ENCODE results near the gene NELL1. TPM values are rescaled to one million over a fixed set of nuclear protein-coding genes. Genes with fewer than 3 reads are reported as not detected.

The NELL1 gene
- total and polyA plus RNA-seq, 2 donors (not counting 3 experiments of a cell fraction or from before 2014, with no cell fraction given) = not detected

DNA sequence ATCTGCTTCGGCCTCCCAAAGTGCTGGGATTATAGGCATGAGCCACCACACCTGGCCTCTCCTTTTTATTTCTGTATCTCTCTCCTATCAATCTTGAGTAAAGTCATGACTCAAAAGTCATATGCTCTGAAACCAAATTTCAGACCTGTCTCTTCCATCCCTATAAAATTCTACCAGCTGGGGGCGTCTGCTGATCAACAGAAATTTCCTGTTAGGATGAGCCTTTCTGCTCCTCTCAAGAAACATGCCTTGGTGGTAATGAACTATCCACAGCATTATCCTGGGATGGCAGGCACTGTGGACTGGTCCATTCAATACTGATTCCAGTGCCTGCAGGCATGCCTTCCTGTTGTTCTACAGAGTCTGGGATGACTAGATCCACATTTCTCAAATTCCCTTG lies 472.6 kb downstream of the NELL1 start:
- H3K9me1 ChIP-seq (replicated peaks; ENCODE audit: control insufficient read depth, extremely low read depth, insufficient read depth, low read length) = no peaks in the 10 kb centered on the region
- TF ChIP-seq MYC (IDR thresholded peaks at IDR 0.05; ENCODE audit: low read depth, low read length) (no peak), FOS (IDR thresholded peaks at IDR 0.05; ENCODE audit: borderline replicate concordance, insufficient read depth, low read length) (no peak)
- H3K9ac ChIP-seq (replicated peaks; ENCODE audit: extremely low read depth, insufficient read depth, low read length) = no peak overlapping the region
- POLR2A ChIA-PET = no interaction called here
- no peak for DNase-seq (ENCODE audit: low read depth, low spot score)
- BruUV-seq (replicated peaks) = no TSS peak
- H3K4me1 ChIP-seq (ENCODE audit: control insufficient read depth, extremely low read depth, insufficient read depth, low read length) = no peaks in the 10 kb centered on the region
- H3K27ac ChIP-seq (ENCODE audit: insufficient read depth, low read depth, low read length) = no peak overlapping the region
- H3K9me3 ChIP-seq (replicated peaks; ENCODE audit: control insufficient read depth, insufficient read depth, low read length) = peaks cover 5% of the 10 kb centered on the region
- H4K20me1 ChIP-seq (replicated peaks; ENCODE audit: control insufficient read depth, extremely low read depth, insufficient read depth, low read length) = no peaks in the 10 kb centered on the region
- intact Hi-C loops (cut with micrococcal nuclease) (no loop called here), dilution Hi-C loops (cut with MboI; ENCODE audit: extremely low pct_ligation_motif_present, low sequenced_read_pairs) (no loop called here)
- no peak overlapping the region for H3K4me2 ChIP-seq (ENCODE audit: insufficient read depth, low read length)
- H3K4me3 ChIP-seq (replicated peaks in 1 of 3; ENCODE audit: insufficient read depth in 1 of 3, low read depth in 1 of 3, low read length in 3 of 3) = no peak overlapping the region
- H3K36me3 ChIP-seq (ENCODE audit: control insufficient read depth in 2 of 2, extremely low read depth in 1 of 2, insufficient read depth in 2 of 2, low read length in 2 of 2) = no peaks in the 10 kb centered on the region
- CTCF ChIA-PET = no interaction called here
- H3K79me2 ChIP-seq (ENCODE audit: control insufficient read depth, insufficient read depth, low read length) = no peaks in the 10 kb centered on the region
- H3K27me3 ChIP-seq (ENCODE audit: control insufficient read depth in 2 of 2, insufficient read depth in 2 of 2, low read length in 2 of 2) = no peaks in the 10 kb centered on the region
- no peak for FAIRE-seq
- H2AFZ ChIP-seq (ENCODE audit: low read depth, low read length) = no peak overlapping the region

DNA sequence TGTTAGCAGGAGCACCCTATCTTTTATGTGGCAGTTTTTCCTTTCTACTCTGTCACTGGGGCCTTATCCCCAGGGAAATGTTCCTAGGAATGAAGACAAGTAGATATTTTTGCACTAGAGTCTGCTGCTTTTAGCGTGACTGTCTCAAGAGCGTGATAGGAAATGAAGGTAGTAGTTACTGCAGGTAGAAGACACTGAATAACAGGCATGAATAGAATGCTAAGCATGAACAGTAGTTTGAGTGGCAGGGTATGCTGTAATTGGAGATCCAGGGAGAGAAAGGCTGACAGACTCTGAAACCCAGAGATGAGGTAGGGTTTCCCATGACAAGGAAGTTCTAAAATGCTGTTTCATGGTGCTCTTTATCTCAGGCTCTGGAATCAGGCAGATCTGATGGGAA lies 475.1 kb downstream of the NELL1 start:
- ChIA-PET POLR2A (no interaction called here), CTCF (no interaction called here)
- no peak overlapping the region for H2AFZ ChIP-seq (ENCODE audit: low read depth, low read length)
- no peak overlapping the region for H3K9ac ChIP-seq (replicated peaks; ENCODE audit: extremely low read depth, insufficient read depth, low read length)
- H3K27ac ChIP-seq (ENCODE audit: insufficient read depth, low read depth, low read length) = no peak overlapping the region
- intact Hi-C loops (cut with micrococcal nuclease) (no loop called here), dilution Hi-C loops (cut with MboI; ENCODE audit: extremely low pct_ligation_motif_present, low sequenced_read_pairs) (no loop called here)
- FAIRE-seq (no peak), DNase-seq (ENCODE audit: low read depth, low spot score) (no peak)
- H3K4me3 ChIP-seq (replicated peaks in 1 of 3; ENCODE audit: insufficient read depth in 1 of 3, low read depth in 1 of 3, low read length in 3 of 3) = no peak overlapping the region
- H3K4me1 ChIP-seq (ENCODE audit: control insufficient read depth, extremely low read depth, insufficient read depth, low read length) = no peaks in the 10 kb centered on the region
- H3K36me3 ChIP-seq (ENCODE audit: control insufficient read depth in 2 of 2, extremely low read depth in 1 of 2, insufficient read depth in 2 of 2, low read length in 2 of 2) = no peaks in the 10 kb centered on the region
- no peaks in the 10 kb centered on the region for H4K20me1 ChIP-seq (replicated peaks; ENCODE audit: control insufficient read depth, extremely low read depth, insufficient read depth, low read length)
- no peaks in the 10 kb centered on the region for H3K27me3 ChIP-seq (ENCODE audit: control insufficient read depth in 2 of 2, insufficient read depth in 2 of 2, low read length in 2 of 2)
- peaks cover 5% of the 10 kb centered on the region for H3K9me3 ChIP-seq (replicated peaks; ENCODE audit: control insufficient read depth, insufficient read depth, low read length)
- BruUV-seq (replicated peaks) = no TSS peak
- no peaks in the 10 kb centered on the region for H3K9me1 ChIP-seq (replicated peaks; ENCODE audit: control insufficient read depth, extremely low read depth, insufficient read depth, low read length)
- H3K4me2 ChIP-seq (ENCODE audit: insufficient read depth, low read length) = no peak overlapping the region
- TF ChIP-seq FOS (IDR thresholded peaks at IDR 0.05; ENCODE audit: borderline replicate concordance, insufficient read depth, low read length) = no peak
- TF ChIP-seq MYC (IDR thresholded peaks at IDR 0.05; ENCODE audit: low read depth, low read length) = no peak
- TF ChIP-seq POLR2AphosphoS5 (IDR thresholded peaks at IDR 0.05; ENCODE audit: insufficient read depth, low read depth, low read length) = no peak
- no peak for TF ChIP-seq JUN (IDR thresholded peaks at IDR 0.05; ENCODE audit: borderline replicate concordance, insufficient read depth, insufficient read length, low read depth)
- TF ChIP-seq, protein P1, sequence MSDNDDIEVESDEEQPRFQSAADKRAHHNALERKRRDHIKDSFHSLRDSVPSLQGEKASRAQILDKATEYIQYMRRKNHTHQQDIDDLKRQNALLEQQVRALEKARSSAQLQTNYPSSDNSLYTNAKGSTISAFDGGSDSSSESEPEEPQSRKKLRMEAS (IDR thresholded peaks at IDR 0.05; ENCODE audit: insufficient read depth, insufficient read length) = no peak
- TF ChIP-seq, protein P2, sequence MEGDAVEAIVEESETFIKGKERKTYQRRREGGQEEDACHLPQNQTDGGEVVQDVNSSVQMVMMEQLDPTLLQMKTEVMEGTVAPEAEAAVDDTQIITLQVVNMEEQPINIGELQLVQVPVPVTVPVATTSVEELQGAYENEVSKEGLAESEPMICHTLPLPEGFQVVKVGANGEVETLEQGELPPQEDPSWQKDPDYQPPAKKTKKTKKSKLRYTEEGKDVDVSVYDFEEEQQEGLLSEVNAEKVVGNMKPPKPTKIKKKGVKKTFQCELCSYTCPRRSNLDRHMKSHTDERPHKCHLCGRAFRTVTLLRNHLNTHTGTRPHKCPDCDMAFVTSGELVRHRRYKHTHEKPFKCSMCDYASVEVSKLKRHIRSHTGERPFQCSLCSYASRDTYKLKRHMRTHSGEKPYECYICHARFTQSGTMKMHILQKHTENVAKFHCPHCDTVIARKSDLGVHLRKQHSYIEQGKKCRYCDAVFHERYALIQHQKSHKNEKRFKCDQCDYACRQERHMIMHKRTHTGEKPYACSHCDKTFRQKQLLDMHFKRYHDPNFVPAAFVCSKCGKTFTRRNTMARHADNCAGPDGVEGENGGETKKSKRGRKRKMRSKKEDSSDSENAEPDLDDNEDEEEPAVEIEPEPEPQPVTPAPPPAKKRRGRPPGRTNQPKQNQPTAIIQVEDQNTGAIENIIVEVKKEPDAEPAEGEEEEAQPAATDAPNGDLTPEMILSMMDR (IDR thresholded peaks at IDR 0.05; ENCODE audit: extremely low read depth in 1 of 2, insufficient read depth in 1 of 2, low read depth in 1 of 2, low read length in 2 of 2) = no peak
- TF ChIP-seq GATA2 (IDR thresholded peaks at IDR 0.05; ENCODE audit: insufficient read depth, insufficient read length, low read depth, low read length) = no peak
- no peak for TF ChIP-seq EZH2 (IDR thresholded peaks at IDR 0.05; ENCODE audit: borderline replicate concordance, low read depth, low read length, severe bottlenecking)
- no peak for TF ChIP-seq POLR2A (IDR thresholded peaks at IDR 0.05; ENCODE audit: low read depth, low read length)
- H3K79me2 ChIP-seq (ENCODE audit: control insufficient read depth, insufficient read depth, low read length) = no peaks in the 10 kb centered on the region

All from endothelial cell of umbilical vein (primary cell).